Body of pancreas (tissue), 4 donors: ENCODE results near the gene COL4A4. TPM values are rescaled to one million over a fixed set of nuclear protein-coding genes. Genes with fewer than 3 reads are reported as not detected.
A peak's percentile ranks its signal among the peaks of the same experiment; 100 is the strongest.

ENCODE experiments used
- ATAC-seq: fragments of 150-250 bp; one replicate; pipeline ENCODE4 v1.9.1; 2016
- DNase-seq, 4 donors: peaks; one replicate each; pipeline ENCODE4 v3.0.0-alpha.2; 2019
- H3K27ac ChIP-seq, 4 donors: fragments of 200-600 bp; sonication (generic); 1 replicate in 3 of 4; 2 replicates in 1 of 4; pipeline versions ENCODE4 v1.5.1 to v1.6.1; 2016 to 2019; ENCODE audit warnings: mild to moderate bottlenecking in 1 of 4, mixed read lengths in 1 of 4, moderate library complexity in 1 of 4
- H3K27me3 ChIP-seq, 2 donors: fragments of 200-600 bp; sonication (generic); one replicate each; pipeline ENCODE4 v1.6.0; 2016; ENCODE audit warnings: mild to moderate bottlenecking in 1 of 2
- H3K36me3 ChIP-seq, 2 donors: fragments of 200-600 bp; sonication (generic); replicated peaks in 1 of 2; 2 replicates each; pipeline ENCODE4 v1.5.1; 2016; ENCODE audit warnings: low read depth in 2 of 2; ENCODE audit not compliant: insufficient read depth in 1 of 2
- H3K4me1 ChIP-seq: fragments of 200-600 bp; sonication (generic); one replicate; pipeline ENCODE4 v1.6.0; 2016
- H3K4me3 ChIP-seq, 2 donors: fragments of 200-600 bp; sonication (generic); 1 replicate in 1 of 2; 2 replicates in 1 of 2; pipeline ENCODE4 v1.5.1; 2016 to 2019
- H3K9me3 ChIP-seq, 3 donors: fragments of 200-600 bp; sonication (generic); 1 replicate in 2 of 3; 2 replicates in 1 of 3; pipeline ENCODE4 v1.5.1; 2016
- POLR2A ChIP-seq, 3 donors: fragments of 450-650 bp; IDR thresholded peaks; one replicate each; pipeline ENCODE4 v1.6.1; 2016; ENCODE audit warnings: antibody characterized with exemption in 3 of 3, mild to moderate bottlenecking in 2 of 3
- WGBS, 2 donors: methylation state at CpG; one replicate each; pipeline ENCODE4 v1.1.5; 2017; 5-methylcytosine and 5-hydroxymethylcytosine counted together
- intact Hi-C: fragments of 100-400 bp; cut with DNase I; formaldehyde crosslinking; loops from one replicate; pipeline ENCODE4 v1.15.1; 2023
- total RNA-seq, 2 donors: library from RNA; depleted of rRNA; stranded (reverse); fragments of >200 nt; gene quantifications; one replicate each; pipeline ENCODE4 v1.1.0, GENCODE V29; 2016
- TF ChIP-seq, protein P1 (sequence below), 7 experiments: fragments of 450-650 bp in 4 of 7; fragments of 200-600 bp in 3 of 7; sonication (generic) in 3 of 7; IDR thresholded peaks; one replicate each; pipeline ENCODE4 v1.5.1; 2016 to 2019; ENCODE audit warnings: antibody characterized with exemption in 7 of 7

Gene COL4A4
- total RNA-seq, 2 donors from 2014 or later, result 2.3 to 10.5 TPM

DNA sequence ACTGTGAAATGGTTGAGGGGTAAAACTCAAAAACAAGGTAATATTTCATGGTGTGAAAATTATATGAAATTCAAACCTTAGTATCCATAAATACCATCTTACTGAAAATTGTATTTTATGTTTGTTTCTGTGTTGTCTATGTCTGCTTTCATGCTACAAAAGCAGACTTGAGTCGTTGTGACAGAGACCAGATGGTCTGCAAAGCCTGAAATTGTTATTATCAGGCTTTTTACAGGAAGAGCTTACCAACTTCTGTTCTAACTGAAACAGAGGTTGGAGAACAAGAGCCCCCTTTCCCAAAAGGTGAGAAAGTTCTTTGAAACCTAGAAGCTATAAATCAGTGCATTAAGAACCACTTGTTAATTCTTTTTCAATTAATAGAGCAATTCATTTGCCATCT, 110.0 kb downstream of the COL4A4 start:
- H3K4me1 ChIP-seq, result no peaks in the 10 kb centered on the region
- H3K9me3 ChIP-seq, result no peaks in the 10 kb centered on the region
- WGBS, 2 donors, result 57 to 69% methylated on average over 1 of the region's 1 CpG
- intact Hi-C loops, result no loop called here
- H3K36me3 ChIP-seq, result no peaks in the 10 kb centered on the region
- no peak overlapping the region for H3K4me3 ChIP-seq
- H3K27ac ChIP-seq, result no peak overlapping the region
- DNase-seq, result no peak
- H3K27me3 ChIP-seq, result no peaks in the 10 kb centered on the region
- no peak for TF ChIP-seq POLR2A (IDR thresholded peaks at IDR 0.05)
- TF ChIP-seq, protein P1, sequence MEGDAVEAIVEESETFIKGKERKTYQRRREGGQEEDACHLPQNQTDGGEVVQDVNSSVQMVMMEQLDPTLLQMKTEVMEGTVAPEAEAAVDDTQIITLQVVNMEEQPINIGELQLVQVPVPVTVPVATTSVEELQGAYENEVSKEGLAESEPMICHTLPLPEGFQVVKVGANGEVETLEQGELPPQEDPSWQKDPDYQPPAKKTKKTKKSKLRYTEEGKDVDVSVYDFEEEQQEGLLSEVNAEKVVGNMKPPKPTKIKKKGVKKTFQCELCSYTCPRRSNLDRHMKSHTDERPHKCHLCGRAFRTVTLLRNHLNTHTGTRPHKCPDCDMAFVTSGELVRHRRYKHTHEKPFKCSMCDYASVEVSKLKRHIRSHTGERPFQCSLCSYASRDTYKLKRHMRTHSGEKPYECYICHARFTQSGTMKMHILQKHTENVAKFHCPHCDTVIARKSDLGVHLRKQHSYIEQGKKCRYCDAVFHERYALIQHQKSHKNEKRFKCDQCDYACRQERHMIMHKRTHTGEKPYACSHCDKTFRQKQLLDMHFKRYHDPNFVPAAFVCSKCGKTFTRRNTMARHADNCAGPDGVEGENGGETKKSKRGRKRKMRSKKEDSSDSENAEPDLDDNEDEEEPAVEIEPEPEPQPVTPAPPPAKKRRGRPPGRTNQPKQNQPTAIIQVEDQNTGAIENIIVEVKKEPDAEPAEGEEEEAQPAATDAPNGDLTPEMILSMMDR (IDR thresholded peaks at IDR 0.05), result no peak
- no peak for ATAC-seq

DNA sequence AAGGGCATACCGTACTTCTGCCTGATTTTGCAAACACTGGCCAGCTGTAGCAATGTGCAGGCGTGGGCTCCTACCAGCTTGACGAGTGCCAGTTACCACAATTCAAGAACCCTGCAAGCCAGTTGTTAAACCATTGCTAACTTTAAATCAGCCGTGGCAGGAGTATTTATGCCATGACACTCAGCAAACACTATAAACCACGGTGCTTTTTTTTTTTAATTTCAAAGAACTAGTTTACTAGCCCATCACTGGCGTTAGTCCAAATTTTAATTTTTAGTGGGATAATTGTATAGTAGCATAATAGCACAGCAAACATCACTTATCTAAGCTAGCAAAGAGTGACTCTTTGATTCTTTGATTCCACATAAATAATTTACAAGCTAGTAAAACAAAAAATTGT, 111.1 kb downstream of the COL4A4 start:
- no peak overlapping the region for H3K27ac ChIP-seq
- intact Hi-C loops, result no loop called here
- H3K4me1 ChIP-seq, result no peaks in the 10 kb centered on the region
- no peak for TF ChIP-seq POLR2A (IDR thresholded peaks at IDR 0.05)
- TF ChIP-seq, protein P1 (IDR thresholded peaks at IDR 0.05), result no peak
- H3K4me3 ChIP-seq, result no peak overlapping the region
- H3K27me3 ChIP-seq, result no peaks in the 10 kb centered on the region
- H3K36me3 ChIP-seq, result no peaks in the 10 kb centered on the region
- WGBS, 2 donors, result 31 to 33% methylated on average over 6 of the region's 6 CpGs
- DNase-seq (no peak), ATAC-seq (no peak)
- H3K9me3 ChIP-seq, result no peaks in the 10 kb centered on the region

GRCh38 chr2:227043981-227044380, 120.0 kb downstream of the COL4A4 start:
- Histone ChIP-seq H3K9me3 (no peaks in the 10 kb centered on the region), H3K4me3 (no peak overlapping the region), H3K36me3 (no peaks in the 10 kb centered on the region), H3K27ac (no peak overlapping the region), H3K27me3 (no peaks in the 10 kb centered on the region), H3K4me1 (peaks cover 12% of the 10 kb centered on the region)
- WGBS, 2 donors, result 84 to 86% methylated on average over 3 of the region's 3 CpGs
- ATAC-seq, result no peak
- DNase-seq, result no peak
- intact Hi-C loops, result no loop called here
- TF ChIP-seq, protein P1 (IDR thresholded peaks at IDR 0.05), result no peak
- TF ChIP-seq POLR2A (IDR thresholded peaks at IDR 0.05), result no peak

DNA sequence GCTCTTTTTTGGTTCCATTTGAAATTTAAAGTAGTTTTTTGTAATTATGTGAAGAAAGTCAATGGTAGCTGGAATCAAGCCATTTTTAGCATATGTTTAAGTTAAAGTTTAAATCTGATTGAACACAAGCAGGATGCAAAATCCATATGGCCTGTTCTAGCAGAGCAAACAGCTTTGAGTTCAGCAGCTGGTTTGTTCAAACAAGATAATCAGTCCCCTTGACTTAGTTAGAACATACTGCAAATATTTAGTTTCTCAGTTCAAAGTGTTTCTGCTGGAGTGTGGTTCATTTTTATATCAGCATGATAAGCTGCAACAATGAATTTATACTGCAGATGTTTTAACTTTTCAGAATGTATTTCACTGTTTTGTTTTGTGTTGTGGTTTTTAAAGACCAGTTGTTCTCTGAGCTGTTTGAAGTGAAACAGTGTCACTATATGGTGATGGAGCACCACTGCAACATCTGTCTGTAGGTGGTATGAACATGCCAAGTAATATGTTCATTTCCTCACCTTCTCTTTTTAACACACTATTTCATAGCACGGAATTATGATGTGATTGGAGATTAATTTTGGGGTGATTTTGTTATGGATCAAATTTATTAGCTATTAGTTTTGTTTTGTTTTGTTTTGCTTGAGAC, 125.3 kb downstream of the COL4A4 start:
- Histone ChIP-seq H3K9me3 (no peaks in the 10 kb centered on the region), H3K4me1 (peaks cover 28% of the 10 kb centered on the region), H3K36me3 (no peaks in the 10 kb centered on the region), H3K27ac (peak overlapping the region in 1 of 4 donors; percentile 33), H3K4me3 (no peak overlapping the region), H3K27me3 (no peaks in the 10 kb centered on the region)
- intact Hi-C loops, result loop anchor here (10.0 kb wide), 1 partner anchor 76 kb away; no protein-coding TSS in a partner anchor
- WGBS, 2 donors, result 33 to 38% methylated on average over 1 of the region's 1 CpG
- TF ChIP-seq POLR2A (IDR thresholded peaks at IDR 0.05), result no peak
- TF ChIP-seq, protein P1 (IDR thresholded peaks at IDR 0.05), result no peak
- peak; percentile 91 for ATAC-seq
- peak in 1 of 4 donors; percentile 25 for DNase-seq

DNA sequence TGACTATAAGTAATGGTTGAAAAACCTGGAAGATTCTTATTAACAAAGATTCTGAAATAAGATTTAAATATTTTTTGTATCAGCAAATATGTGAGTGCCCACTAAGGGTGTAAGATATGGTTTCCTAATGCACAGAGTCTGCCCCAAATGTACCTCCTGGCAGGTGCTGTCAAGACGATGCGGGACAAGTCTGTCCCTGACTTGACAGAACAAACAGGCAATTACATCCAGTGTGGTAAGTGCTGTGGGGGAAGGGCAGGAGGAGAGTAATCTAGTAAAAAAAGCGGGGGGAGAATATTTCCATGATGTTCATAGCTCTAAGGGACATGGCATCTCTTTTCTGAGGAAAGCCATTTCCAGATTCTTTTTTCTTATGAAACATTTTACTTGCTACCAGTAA, 127.5 kb downstream of the COL4A4 start:
- 60 to 64% methylated on average over 3 of the region's 3 CpGs for WGBS, 2 donors
- Histone ChIP-seq H3K27ac (no peak overlapping the region), H3K4me3 (no peak overlapping the region), H3K4me1 (peaks cover 33% of the 10 kb centered on the region), H3K27me3 (no peaks in the 10 kb centered on the region), H3K9me3 (no peaks in the 10 kb centered on the region), H3K36me3 (no peaks in the 10 kb centered on the region)
- no peak for DNase-seq
- intact Hi-C loops, result loop anchor here (10.0 kb wide), 1 partner anchor 78 kb away; no protein-coding TSS in a partner anchor
- TF ChIP-seq POLR2A (IDR thresholded peaks at IDR 0.05), result no peak
- TF ChIP-seq, protein P1 (IDR thresholded peaks at IDR 0.05), result no peak
- no peak for ATAC-seq
